Measurements from ENCODE around the gene VEZT. TPM values are rescaled to one million over a fixed set of nuclear protein-coding genes. Genes with fewer than 3 reads are reported as not detected.

The VEZT gene
- total and polyA plus RNA-seq, 9 of the 15 experiments (the other 6 are each of a cell fraction or from before 2014, with no cell fraction given) = 16.1 to 61.5 (median 32.6) TPM

DNA sequence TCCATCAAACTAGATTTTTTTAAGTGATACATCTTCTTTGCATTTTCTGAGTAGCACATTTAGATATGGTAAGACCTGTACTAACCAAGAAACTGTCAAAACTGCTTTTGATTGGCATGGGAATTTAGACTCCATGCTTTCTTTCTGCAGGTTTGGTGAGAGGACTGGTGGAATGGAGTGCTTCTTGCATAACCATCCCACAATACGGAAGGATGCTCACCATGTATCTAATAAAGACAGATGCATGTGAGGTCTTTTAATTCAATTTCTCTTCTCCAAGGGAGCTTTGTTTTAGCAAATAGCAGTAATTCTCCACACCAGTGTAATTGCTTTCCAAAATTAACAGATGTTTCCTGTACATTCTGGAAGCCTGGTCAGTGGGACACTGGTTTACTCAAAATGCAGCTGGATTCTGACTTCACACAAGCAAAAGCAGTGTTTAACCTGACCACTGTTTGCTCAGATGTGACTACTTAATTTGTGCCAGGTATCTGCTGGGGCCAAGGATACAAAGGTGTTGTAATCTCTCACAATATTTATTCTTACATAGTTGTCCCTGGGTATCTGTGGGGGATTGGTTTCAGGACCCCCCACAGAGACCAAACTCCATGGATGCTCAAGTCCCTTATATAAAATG, 26.4 kb upstream of the VEZT start (continued):
- TF ChIP-seq ARID1B (IDR thresholded peaks at IDR 0.05) (no peak), ILK (tag; IDR thresholded peaks at IDR 0.05; ENCODE audit: borderline replicate concordance, low read depth) (no peak), NELFE (IDR thresholded peaks at IDR 0.05; ENCODE audit: insufficient read depth, insufficient read length) (no peak), SRSF1 (IDR thresholded peaks at IDR 0.05; ENCODE audit: low read depth, low read length) (no peak), CHD1 (IDR thresholded peaks at IDR 0.05; ENCODE audit: low read length) (no peak)

DNA sequence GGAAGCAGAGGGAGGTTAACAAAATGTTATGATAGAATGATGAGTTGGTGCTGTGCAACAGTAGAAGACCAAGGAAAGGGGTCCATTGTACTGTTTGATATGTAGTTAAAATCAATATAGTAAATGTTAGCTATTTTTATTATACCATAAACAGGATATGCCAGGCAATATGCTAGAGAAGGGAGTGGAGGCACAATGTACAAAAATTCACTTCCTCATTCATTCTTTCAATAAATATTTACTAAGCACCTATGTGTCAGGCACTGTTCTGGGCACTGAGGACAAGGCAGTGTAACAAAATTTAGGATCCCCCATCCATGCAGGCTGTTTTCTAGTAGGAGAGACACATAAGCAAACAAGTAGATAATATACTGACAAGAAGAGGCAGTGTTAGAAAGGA, 25.3 kb upstream of the VEZT start:
- no peak for FAIRE-seq

More for the DNA sequence above, 25.3 kb upstream of the VEZT start:
- H4K20me1 ChIP-seq (replicated peaks; ENCODE audit: control insufficient read depth, insufficient read depth, low read length) = no peaks in the 10 kb centered on the region
- H3K79me2 ChIP-seq (ENCODE audit: control insufficient read depth, insufficient read depth, low read length) = no peaks in the 10 kb centered on the region
- ChIA-PET POLR2A (no interaction called here), CTCF (ENCODE audit: low intra/inter-chr PET ratio) (no interaction called here)
- no peak for ATAC-seq
- TF ChIP-seq SAP30 (IDR thresholded peaks at IDR 0.05; ENCODE audit: borderline replicate concordance, insufficient read depth, low read depth, low read length, poor library complexity, severe bottlenecking) = no peak
- no peaks in the 10 kb centered on the region for H3K9me3 ChIP-seq (replicated peaks; ENCODE audit: control insufficient read depth, insufficient read depth, low read depth, low read length)
- peaks cover 4 to 10% of the 10 kb centered on the region in 2 experiments; a peak in 4 of 5 replicates for H3K4me1 ChIP-seq (replicated peaks in 1 of 2; ENCODE audit: control insufficient read depth in 2 of 2, insufficient read depth in 2 of 2, low read length in 2 of 2)
- H3K27me3 ChIP-seq (ENCODE audit: control insufficient read depth in 2 of 2, insufficient read depth in 2 of 2, low read length in 2 of 2) = no peaks in the 10 kb centered on the region
- no peak overlapping the region for H3K4me2 ChIP-seq (ENCODE audit: insufficient read depth, low read length)
- intact Hi-C loops (cut with micrococcal nuclease) (no loop called here), in situ Hi-C loops (cut with MboI) (no loop called here)
- no peaks in the 10 kb centered on the region for H3K9me1 ChIP-seq (ENCODE audit: control insufficient read depth, insufficient read depth, low read length)
- no peak overlapping the region for H3K9ac ChIP-seq (ENCODE audit: insufficient read depth in 1 of 2, low read depth in 2 of 2, low read length in 2 of 2)
- no peak for DNase-seq (ENCODE audit: extremely low read depth in 1 of 4, low spot score in 3 of 4)
- no peak overlapping the region for H3K27ac ChIP-seq (ENCODE audit: extremely low read depth, low read depth, low read length)
- no peak overlapping the region for H3K4me3 ChIP-seq
- H3K36me3 ChIP-seq (ENCODE audit: control insufficient read depth, insufficient read depth, low read length) = no peaks in the 10 kb centered on the region; the same call in 2 of the 3 replicates
- H2AFZ ChIP-seq (ENCODE audit: low read depth, low read length) = no peak overlapping the region
- BruUV-seq (replicated peaks) = no TSS peak

Measured in K562 (cell line).